Endometrial microvascular endothelial cells (primary cell): Measurements from ENCODE around the gene NAALADL2. TPM values are rescaled to one million over a fixed set of nuclear protein-coding genes. Genes with fewer than 3 reads are reported as not detected.
"Not testable (repeated sequence)": the region's sequence is repeated elsewhere in the genome, so short reads cannot be mapped to it uniquely, and the experiment has no call there.

ENCODE experiments used
- in situ Hi-C: cut with HindIII; loops from 2 replicates; pipeline ENCODE4 v1.10.0; 2017; ENCODE audit warnings: low sequenced_read_pairs, low pct_unique_long_range_greater_than_20kb; ENCODE audit errors: inconsistent ontology term
- total RNA-seq: library from RNA; depleted of rRNA; stranded (reverse); fragments of >200 nt; gene quantifications from one replicate; pipeline ENCODE4 v1.2.3, GENCODE V29; 2015; ENCODE audit errors: inconsistent ontology term

Gene NAALADL2
- total RNA-seq, 1 donor from 2014 or later = not detected

DNA sequence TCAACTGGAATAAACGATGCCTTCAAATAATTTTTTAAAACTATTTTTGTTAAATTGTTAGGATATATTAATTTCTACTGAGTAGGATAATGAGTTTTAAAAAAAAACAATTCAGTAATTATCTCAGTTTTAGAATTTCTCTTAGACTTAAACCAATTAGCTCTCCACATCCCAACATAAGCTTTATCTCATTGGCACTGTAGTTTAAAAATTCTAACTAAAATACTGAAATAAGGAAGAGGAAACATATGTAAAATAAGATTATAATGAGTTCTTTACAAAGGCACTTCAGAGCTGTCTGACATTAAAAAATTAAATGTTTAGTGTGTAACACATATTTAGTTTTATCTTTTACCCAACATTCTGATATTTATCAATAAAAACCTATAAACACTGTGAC, 558.3 kb downstream of the NAALADL2 start:
- in situ Hi-C loops = no loop called here

DNA sequence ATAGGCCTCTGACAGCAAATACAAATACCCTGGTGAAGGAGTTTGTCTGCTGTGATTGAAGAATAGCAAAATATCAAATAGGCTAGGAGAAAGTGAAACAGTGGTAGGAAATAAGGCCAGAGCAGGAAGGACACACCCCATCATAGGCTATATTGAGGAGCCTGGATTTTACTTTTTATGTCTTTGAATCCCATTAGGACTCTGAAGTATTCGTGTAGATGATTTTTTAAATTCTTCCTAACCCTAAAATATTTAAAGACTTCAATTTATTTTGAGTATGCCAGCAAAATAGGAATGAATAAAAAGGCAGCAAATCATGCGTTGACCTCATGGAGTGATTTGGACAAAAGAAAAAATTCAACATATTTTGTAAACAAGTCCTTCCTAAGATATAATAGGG, 562.8 kb downstream of the NAALADL2 start:
- in situ Hi-C loops = no loop called here

DNA sequence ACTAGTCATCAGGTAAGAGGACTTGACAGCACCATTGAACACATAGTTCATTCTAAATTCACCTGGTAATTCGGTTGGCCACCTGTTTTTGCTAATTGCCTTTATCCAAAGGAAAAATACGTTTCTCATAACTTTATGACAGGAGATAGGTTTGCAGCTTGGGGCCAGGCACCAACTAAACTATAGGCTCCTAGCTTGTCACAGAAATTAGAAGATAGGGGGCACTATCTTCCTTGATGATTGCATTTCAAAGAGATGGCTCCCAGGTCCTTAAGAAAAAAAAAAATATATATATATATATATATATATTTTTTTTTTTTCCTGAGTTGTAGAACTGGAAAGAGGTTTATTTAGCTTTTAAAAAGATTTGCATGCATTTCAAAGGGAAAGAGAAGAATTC, 563.6 kb downstream of the NAALADL2 start:
- in situ Hi-C loops = no loop called here

DNA sequence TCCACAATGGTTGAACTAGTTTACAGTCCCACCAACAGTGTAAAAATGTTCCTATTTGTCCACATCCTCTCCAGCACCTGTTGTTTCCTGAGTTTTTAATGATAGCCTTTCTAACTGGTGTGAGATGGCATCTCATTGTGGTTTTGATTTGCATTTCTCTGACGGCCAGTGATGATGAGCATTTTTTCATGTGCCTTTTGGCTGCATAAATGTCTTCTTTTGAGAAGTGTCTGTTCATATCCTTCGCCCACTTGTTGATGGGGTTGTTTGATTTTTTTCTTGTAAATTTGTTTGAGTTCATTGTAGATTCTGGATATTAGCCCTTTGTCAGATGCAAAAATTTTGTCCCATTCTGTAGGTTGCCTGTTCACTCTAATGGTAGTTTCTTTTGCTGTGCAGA, 564.7 kb downstream of the NAALADL2 start:
- in situ Hi-C loops = not testable (repeated sequence)

DNA sequence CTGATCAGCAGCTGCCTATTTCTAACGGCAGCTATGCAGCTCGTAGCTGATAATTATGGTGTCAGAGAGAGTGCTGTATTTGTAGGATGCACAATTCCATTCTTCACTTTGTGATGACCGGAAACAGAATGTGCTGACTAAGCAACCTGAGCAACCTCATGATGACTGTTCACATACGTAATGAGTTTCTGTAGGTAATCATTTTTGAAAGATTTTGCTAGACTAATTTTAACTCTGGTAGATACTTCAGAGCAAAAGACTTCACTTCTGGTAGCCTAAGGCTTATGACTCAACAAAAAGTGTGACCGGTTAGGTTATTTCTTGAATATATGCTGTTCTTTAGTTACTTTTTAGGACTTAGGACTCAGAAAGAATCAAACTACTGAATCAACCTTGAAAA, 567.7 kb downstream of the NAALADL2 start:
- in situ Hi-C loops = no loop called here

DNA sequence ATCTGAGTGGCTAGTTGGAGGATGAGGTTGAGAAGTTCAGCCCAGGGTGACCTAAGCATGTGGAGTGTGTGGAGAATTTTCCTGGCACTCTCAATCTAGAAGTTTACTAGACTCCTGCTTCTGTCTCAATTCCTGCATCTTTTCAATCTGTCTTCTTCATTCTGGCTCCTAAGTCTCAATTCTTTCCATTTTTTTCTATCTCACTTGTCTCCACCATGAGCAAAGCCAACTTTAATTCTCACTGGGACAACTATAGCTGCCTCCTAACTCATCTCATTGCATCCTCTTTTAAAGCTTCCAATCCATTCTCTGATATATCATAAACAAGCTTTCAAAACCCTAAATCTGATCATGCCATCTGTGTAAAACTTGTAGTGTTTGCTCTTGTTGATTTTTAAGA, 569.3 kb downstream of the NAALADL2 start:
- in situ Hi-C loops = no loop called here

DNA sequence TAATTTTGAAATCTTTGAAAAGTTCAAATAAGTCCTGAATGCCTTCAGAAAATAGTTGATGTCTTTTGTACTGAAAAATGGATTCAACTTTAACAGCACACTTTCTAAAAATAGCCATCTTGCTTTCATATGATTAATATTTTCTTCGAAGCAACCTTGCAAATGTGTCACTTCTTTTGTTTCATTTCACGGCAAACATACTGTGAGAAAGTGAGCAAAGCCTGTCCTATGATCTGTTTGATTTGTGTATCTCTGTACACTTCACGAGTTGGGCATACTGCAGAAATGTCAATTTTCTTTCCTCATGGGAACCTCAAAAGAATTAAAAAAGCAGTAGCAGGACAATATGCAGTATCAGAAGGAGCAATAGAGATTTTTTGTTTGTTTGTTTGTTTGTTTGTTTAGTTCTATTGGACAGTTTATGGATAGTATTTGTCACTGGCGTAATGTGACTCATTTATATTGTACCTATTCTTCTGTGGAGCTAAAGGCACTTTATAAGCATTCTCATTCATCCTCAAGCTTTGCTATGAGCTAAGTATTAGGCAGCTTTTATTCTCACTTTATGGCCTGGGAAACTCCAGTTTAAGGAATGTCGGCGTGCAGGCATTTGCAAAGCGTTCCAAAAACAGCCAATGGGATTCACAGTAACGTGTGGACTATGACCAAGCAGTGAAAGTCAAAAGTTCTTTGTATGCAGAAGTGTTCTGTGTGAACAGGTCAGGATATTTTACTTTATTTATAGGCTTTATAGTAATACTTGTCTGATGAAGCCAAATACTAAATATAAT, 572.0 kb downstream of the NAALADL2 start:
- in situ Hi-C loops = no loop called here

DNA sequence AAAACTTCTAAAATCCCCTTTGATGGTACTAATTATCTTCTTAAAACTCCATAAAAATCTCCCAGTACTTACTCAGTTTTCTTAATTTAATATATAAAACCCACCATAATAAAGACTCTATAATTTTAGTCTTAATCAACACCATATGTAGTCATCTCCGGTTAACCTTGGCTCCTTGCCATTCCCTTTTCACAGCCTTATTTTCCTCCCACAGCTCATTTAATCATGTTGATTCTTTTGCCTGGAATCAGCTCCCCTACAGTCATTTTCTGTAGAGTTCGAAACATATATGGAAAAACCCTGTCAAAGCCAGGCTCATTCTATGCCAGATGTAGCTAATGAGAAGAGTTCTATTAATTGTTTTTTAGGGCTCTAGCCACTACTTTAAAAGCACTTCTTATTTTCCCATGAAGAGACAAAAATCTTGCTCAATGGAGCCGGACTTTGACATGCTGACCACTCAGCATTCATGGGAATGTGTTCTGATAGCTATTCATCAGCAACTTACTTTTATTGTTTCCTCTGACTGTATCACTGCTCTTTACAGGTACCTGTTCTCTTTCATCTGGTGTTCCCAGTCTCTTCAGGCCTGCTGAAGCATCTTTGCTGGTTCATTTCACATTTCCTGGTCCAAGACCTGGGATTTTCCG, 573.4 kb downstream of the NAALADL2 start:
- in situ Hi-C loops = no loop called here

DNA sequence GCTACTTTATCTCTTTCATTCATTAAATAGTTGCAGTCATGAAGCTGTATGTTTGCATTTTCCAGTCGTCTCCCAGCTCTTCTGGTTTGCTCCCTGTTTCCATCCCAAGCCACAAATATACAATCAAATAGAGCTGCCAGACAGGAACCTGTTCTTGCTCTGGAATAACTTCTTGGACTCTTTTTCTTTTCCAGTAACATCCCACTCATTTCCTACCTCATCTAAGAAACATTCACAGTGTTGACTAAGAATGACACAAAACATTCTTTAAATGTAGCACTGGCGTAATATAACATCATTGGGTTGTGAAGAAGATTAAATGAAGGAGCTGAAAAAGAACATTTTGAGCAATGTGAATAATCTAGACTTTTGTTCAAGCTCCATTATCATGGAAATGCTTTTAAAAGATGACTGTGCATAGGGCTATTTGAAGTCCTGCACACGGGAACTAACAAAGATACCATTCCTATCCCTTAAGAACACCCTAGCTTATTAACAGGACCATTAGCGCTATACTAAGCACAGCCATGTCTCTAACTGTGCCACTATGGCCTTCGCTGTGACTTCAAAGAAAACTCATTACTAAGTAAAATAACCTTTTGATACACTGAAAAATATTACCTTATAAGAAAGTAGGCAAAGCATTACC, 574.0 kb downstream of the NAALADL2 start:
- in situ Hi-C loops = no loop called here

DNA sequence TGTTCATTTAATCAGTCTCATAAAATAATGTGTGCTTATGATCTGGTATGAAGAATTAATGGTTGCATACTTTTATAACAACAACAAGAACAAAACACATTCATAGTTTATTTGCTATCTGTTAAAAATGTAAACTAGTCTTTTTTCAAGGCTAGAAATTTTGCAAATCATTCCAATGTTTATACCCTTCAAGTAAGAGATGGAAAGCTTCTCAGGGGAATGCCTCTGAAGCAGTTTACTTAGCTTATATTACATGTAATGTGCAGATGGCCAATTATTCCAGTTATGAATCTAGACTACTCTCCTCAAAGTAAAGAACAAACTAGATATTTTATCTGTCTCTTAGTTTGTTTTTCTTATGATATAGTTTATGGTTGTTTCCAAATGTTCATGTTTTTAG, 575.4 kb downstream of the NAALADL2 start:
- in situ Hi-C loops = no loop called here

DNA sequence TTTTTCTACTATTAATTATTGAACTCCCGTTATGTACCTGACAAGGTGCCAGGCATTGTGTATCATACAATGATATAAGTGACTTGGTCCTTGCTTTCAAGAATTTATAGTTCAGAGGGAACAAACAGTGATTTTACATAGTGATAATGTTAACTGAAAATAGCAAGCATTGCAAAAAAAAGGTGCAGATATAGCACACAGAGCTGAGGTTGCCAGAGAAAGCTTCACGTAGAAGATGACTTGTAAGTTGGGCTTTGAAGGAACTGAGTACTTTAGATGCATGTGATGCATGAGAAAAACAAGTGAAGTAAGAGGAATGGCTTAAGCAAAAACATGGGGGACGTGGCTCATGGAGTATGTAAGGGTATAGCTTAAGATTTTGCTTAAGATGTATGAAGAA, 584.5 kb downstream of the NAALADL2 start:
- in situ Hi-C loops = no loop called here

DNA sequence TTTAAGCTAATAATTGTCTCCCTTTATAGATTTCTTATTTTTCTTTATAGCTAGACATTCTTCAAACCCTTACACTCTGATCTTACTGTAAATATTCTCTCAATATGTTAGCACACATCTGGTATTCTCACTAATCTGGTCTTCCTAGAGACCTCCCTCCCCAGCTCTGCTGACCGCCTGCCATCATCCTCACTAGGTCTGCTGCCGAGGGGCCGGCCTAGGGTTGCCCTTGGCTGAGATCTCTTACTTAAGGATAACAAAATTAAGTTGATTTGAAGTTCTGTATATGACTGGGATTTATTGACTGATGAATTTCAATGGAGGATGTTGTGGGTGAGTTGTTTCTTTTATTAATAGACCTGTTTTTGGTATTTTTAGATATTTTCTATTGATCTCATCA, 586.6 kb downstream of the NAALADL2 start:
- in situ Hi-C loops = no loop called here

DNA sequence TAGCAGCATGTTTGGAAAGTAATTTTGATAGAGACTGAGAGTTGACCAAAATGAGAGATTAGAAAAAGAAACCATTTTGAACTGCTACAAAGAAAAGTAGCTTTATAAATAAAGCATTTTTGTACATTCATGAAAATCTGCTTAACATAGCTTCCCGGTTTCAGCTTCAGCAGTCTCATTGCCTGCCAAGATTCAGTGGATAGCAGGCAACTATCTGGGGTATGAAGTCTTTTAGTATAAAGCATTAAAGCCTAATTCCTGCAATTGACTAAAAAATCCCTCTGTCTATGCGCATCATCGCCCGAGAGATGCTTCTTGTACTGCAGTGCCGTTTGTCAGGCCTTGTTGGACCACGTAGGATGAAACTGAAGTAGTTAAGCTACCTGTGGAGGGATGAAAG, 588.4 kb downstream of the NAALADL2 start:
- in situ Hi-C loops = no loop called here

DNA sequence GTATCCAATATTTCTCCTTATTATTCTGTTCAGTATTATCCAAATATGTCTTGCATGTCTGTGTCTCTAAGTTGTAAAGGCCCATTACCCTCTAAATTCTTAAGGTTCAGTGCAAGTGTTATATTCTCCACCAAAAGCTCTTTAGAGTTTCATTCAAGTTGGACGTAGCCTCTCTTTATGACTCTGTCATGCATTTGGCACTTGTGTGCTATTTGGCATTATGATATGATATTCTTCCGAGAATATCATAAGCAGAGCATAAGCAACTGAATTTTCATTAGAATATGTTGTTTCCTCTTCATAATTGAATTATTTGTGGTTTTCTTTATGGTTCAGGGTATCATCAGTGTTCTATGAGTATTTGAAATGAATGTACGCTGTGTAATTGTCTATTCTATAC, 594.2 kb downstream of the NAALADL2 start:
- in situ Hi-C loops = no loop called here

DNA sequence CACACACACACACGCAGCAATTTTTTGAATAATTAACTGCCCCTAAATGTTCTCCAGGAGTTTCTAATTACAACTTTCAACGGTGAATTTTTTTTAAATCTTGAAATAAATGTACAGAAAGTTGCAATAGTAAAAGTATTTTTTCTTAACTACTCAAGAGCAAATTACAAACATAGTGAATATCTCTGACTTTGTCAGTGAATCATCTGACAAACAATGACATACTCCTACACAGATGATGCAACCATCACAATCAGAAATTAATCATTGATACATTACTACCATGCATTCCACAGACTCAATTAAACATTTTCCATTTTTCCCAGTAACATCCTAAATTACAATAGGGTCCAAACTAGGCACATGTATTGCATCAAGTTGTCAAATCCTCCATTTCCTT, 597.3 kb downstream of the NAALADL2 start:
- in situ Hi-C loops = no loop called here

DNA sequence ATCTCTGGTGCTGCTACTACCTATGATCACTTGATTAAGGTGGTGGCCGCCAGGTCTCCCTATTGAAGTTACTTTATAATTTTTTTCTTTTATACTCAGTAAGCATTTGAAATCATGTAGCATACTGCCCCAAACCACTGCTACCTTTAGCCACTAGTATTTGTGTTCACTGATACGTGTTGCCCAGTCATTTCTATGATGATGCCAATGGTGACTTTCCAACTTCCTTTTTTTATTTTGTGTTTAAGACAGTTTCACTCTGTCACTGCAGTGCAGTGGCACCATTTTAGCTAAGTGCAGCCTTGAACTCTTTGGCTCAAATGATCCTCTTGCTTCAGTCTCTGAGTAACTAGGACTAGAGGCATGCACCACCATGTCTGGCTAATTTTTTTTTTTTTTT, 598.2 kb downstream of the NAALADL2 start:
- in situ Hi-C loops = no loop called here

DNA sequence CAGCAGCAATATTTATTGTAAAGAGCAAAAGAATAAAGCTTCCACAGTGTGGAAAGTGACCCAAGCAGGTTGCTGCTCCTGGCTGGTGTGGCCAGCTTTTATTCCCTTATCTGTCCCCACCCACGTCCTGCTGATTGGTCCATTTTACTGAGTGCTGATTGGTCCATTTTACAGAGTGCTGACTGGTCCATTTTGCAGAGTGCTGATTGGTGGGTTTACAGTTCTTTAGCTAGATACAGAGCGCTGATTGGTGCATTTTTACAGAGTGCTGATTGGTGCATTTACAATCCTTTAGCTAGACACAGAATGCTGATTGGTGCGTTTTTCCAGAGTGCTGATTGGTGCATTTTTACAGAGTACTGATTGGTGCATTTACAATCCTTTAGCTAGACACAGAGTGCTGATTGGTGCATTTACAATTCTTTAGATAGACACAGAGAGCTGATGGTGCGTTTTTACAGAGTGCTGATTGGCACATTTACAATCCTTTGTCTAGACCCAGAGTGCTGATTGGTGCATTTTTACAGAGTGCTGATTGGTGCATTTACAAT, 601.8 kb downstream of the NAALADL2 start:
- in situ Hi-C loops = not testable (repeated sequence)

DNA sequence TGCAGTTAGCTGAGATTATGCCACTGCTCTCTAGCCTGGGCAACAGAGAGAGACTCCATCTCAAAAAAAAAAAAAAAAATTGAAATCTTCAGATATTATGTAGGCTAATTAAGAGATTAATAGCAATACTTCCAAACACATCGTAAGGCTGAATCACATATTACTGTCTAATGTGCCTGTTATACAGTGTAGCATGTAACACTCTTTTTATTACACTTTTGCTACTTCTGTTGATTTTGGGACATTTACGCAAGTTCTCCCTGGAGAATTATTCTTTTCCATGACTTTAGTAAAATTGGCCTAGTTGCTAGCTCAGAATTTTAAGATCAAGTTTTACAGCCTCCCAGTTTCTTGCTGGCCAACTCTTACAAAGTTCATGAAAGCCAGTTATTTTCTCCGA, 605.2 kb downstream of the NAALADL2 start:
- in situ Hi-C loops = no loop called here

DNA sequence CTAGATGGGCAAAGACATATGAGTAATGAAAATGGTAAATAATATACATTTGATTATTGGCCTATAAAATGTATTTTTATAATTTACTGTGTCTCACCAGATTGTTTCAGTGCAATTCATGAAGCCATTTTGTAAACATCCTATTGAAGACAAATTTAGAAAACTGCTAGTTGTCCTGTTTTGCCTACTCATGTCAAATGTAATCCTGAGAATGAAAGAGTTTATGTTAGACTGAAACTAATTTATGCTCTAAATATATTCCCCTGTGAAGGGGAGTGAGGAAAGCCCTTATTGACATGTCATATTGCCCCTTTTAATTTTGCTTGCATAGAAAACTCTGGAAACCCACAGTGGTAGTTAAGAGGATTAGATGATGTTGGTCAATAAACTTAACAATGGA, 610.0 kb downstream of the NAALADL2 start:
- in situ Hi-C loops = no loop called here

DNA sequence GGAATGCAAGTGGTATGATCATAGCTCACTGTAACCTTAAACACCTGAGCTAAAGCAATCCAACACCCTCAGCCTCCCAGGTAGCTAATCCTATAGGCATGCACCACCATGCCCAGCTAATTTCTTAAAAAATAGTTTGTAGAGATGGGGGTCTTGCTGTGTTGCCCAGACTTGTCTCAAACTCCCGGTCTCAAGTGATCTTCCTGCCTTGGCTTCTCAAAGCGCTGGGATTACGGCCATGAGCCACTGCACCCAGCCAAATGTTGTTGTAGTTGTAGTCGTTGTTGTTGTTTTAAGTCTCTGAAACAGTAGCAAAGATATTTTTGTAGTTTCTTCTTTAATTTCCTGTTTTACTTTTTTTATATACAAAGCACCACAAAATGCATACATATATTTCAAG, 616.6 kb downstream of the NAALADL2 start:
- in situ Hi-C loops = no loop called here
